ENCODE data around the gene RTN4R. TPM values are rescaled to one million over a fixed set of nuclear protein-coding genes. Genes with fewer than 3 reads are reported as not detected.

Gene RTN4R
- total and polyA plus RNA-seq, 2 of the 4 experiments (the other 2 are of a cell fraction), result 0.18 to 0.94 TPM

DNA sequence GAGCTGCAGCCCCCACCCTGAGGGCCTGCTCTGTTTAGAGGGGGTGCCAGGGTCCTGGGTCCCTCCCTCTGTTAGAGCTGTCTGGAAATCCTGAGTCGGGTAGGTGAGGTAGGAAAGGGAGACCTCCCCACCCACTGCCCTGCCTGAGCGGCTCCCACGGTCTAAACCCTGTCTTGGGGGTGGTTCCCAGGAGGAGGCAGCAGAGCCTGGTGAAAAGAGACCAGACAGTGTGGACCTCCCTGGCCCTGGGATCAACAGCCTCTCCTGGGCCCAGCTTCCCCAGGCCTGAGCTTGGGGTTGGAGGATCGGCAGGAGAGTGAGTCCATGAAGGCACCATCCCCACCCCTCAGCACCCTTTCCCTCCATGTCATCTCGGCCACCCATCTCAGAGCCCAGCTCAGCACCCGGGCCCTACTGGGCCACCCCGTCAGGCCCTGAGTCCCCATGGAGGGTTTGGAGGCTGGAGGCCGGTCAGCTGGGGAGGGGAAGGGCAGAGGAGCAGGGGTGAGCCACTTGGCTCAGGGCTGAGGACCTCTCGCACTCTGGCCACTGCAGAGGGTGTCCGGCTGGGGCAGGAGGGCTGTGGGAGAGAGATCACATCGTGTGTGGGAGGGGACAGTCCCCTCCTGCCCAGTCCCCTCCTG, 37.2 kb downstream of the RTN4R start:
- no peak for TF ChIP-seq MAZ (IDR thresholded peaks at IDR 0.05; ENCODE audit: borderline replicate concordance, low read depth, low read length)
- TF ChIP-seq CHD1 (IDR thresholded peaks at IDR 0.05; ENCODE audit: low read depth, low read length), result no peak
- TF ChIP-seq CEBPB (IDR thresholded peaks at IDR 0.05; ENCODE audit: low read depth, low read length), result no peak
- no peak for TF ChIP-seq RFX5 (IDR thresholded peaks at IDR 0.05; ENCODE audit: low read depth, low read length)
- TF ChIP-seq MAFK (IDR thresholded peaks at IDR 0.05; ENCODE audit: low read depth, low read length), result no peak
- TF ChIP-seq, protein P1, sequence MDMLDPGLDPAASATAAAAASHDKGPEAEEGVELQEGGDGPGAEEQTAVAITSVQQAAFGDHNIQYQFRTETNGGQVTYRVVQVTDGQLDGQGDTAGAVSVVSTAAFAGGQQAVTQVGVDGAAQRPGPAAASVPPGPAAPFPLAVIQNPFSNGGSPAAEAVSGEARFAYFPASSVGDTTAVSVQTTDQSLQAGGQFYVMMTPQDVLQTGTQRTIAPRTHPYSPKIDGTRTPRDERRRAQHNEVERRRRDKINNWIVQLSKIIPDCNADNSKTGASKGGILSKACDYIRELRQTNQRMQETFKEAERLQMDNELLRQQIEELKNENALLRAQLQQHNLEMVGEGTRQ (IDR thresholded peaks at IDR 0.05; ENCODE audit: low read depth, low read length), result no peak
- TF ChIP-seq, protein P2, sequence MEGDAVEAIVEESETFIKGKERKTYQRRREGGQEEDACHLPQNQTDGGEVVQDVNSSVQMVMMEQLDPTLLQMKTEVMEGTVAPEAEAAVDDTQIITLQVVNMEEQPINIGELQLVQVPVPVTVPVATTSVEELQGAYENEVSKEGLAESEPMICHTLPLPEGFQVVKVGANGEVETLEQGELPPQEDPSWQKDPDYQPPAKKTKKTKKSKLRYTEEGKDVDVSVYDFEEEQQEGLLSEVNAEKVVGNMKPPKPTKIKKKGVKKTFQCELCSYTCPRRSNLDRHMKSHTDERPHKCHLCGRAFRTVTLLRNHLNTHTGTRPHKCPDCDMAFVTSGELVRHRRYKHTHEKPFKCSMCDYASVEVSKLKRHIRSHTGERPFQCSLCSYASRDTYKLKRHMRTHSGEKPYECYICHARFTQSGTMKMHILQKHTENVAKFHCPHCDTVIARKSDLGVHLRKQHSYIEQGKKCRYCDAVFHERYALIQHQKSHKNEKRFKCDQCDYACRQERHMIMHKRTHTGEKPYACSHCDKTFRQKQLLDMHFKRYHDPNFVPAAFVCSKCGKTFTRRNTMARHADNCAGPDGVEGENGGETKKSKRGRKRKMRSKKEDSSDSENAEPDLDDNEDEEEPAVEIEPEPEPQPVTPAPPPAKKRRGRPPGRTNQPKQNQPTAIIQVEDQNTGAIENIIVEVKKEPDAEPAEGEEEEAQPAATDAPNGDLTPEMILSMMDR (conservative IDR thresholded peaks at IDR 0.05; ENCODE audit: low read depth, low read length), result no peak
- TF ChIP-seq BHLHE40 (IDR thresholded peaks at IDR 0.05; ENCODE audit: low read depth, low read length), result no peak
- no peak for TF ChIP-seq RAD21 (IDR thresholded peaks at IDR 0.05; ENCODE audit: low read length)
- TF ChIP-seq POLR2A (IDR thresholded peaks at IDR 0.05; ENCODE audit: low read depth, low read length), result no peak
- TF ChIP-seq, protein P3, sequence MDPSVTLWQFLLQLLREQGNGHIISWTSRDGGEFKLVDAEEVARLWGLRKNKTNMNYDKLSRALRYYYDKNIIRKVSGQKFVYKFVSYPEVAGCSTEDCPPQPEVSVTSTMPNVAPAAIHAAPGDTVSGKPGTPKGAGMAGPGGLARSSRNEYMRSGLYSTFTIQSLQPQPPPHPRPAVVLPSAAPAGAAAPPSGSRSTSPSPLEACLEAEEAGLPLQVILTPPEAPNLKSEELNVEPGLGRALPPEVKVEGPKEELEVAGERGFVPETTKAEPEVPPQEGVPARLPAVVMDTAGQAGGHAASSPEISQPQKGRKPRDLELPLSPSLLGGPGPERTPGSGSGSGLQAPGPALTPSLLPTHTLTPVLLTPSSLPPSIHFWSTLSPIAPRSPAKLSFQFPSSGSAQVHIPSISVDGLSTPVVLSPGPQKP (IDR thresholded peaks at IDR 0.05; ENCODE audit: borderline replicate concordance, low read depth, low read length), result no peak
- no peak overlapping the region for H3K18ac ChIP-seq (ENCODE audit: low read depth, low read length)
- no peak overlapping the region for H2BK15ac ChIP-seq (ENCODE audit: low read depth, low read length)
- no peak overlapping the region for H2AK5ac ChIP-seq (ENCODE audit: low read depth, low read length)
- WGBS, 2 experiments (ENCODE audit: extremely low coverage in 2 of 2, insufficient read length in 1 of 2), result no CpG with 5 or more reads among the region's 11 CpGs
- no peaks in the 10 kb centered on the region for H3K9me3 ChIP-seq (ENCODE audit: control insufficient read depth, insufficient read depth, low read length)
- dilution Hi-C loops (cut with HindIII; ENCODE audit: low sequenced_read_pairs, unreplicated experiment), result no loop called here
- no peak overlapping the region for H2AK9ac ChIP-seq (replicated peaks; ENCODE audit: low read depth, low read length, poor library complexity)
- H2AFZ ChIP-seq (replicated peaks; ENCODE audit: low read length, poor library complexity), result no peak overlapping the region
- no peak overlapping the region for H3K56ac ChIP-seq (ENCODE audit: extremely low read depth, insufficient read depth, low read length)
- no peak overlapping the region for H3K23ac ChIP-seq (ENCODE audit: low read depth, low read length)
- H3K4me1 ChIP-seq (ENCODE audit: control insufficient read depth, insufficient read depth, low read length), result no peaks in the 10 kb centered on the region
- H3K79me1 ChIP-seq (ENCODE audit: low read depth in 1 of 2, low read length in 2 of 2), result no peaks in the 10 kb centered on the region
- H3K36me3 ChIP-seq (ENCODE audit: control insufficient read depth, insufficient read depth, low read length), result no peaks in the 10 kb centered on the region
- in situ Hi-C loops (cut with MboI; ENCODE audit: low sequenced_read_pairs), result no loop called here
- DNase-seq (no peak), ATAC-seq (ENCODE audit: low read depth) (no peak)
- H3K4ac ChIP-seq (ENCODE audit: low read depth, low read length), result no peak overlapping the region
- no peak overlapping the region for H2BK5ac ChIP-seq (ENCODE audit: low read depth, low read length, poor library complexity, severe bottlenecking)
- no peak overlapping the region for H4K5ac ChIP-seq (ENCODE audit: low read depth, low read length)
- H4K91ac ChIP-seq (ENCODE audit: insufficient read depth, low read depth, low read length), result no peak overlapping the region
- no peak overlapping the region for H3K9ac ChIP-seq (ENCODE audit: low read depth, low read length)
- no peak overlapping the region for H3K27ac ChIP-seq (ENCODE audit: insufficient read depth, low read length)
- BruUV-seq (replicated peaks), result no TSS peak
- CTCF ChIA-PET, result no interaction called here
- no peak overlapping the region for H2BK120ac ChIP-seq (ENCODE audit: low read depth, low read length)
- H4K20me1 ChIP-seq (ENCODE audit: insufficient read depth, low read length), result no peaks in the 10 kb centered on the region
- no peak overlapping the region for H4K8ac ChIP-seq (ENCODE audit: low read depth in 2 of 2, low read length in 2 of 2)
- no peak overlapping the region for H3K4me3 ChIP-seq (ENCODE audit: insufficient read depth, low read depth, low read length)
- no peaks in the 10 kb centered on the region for H3K9me1 ChIP-seq (ENCODE audit: insufficient read depth, low read length)
- intact Hi-C loops (cut with micrococcal nuclease), result no loop called here
- POLR2A ChIA-PET (ENCODE audit: unreplicated experiment), result no interaction called here
- no peak overlapping the region for H3K14ac ChIP-seq (replicated peaks; ENCODE audit: low read depth, low read length)
- no peak overlapping the region for H3K4me2 ChIP-seq (ENCODE audit: low read depth, low read length)
- peaks cover 62% of the 10 kb centered on the region for H3K27me3 ChIP-seq (ENCODE audit: control insufficient read depth, insufficient read depth, low read length)
- no peak overlapping the region for H2BK20ac ChIP-seq (ENCODE audit: low read depth, low read length)

All from IMR-90 (cell line).